H1 (cell line): Measurements from ENCODE around the gene DIP2C. TPM values are rescaled to one million over a fixed set of nuclear protein-coding genes. Genes with fewer than 3 reads are reported as not detected.

Source experiments
- CTCF ChIA-PET: fragments of 300-600 bp; sonication (Branson Sonifier 250); formaldehyde crosslinking; loops from one replicate; lab custom pipeline; 2021; ENCODE audit not compliant: partially characterized antibody; lab: Charles Lee
- POLR2A ChIA-PET: fragments of 300-600 bp; sonication (Branson Sonifier 250); formaldehyde crosslinking; loops from one replicate; lab custom pipeline; 2021; ENCODE audit warnings: inconsistent platforms; ENCODE audit not compliant: partially characterized antibody; lab: Charles Lee
- DNase-seq, 2 experiments: peaks; one replicate each; pipeline versions ENCODE4 v3.0.0 to v3.0.0-alpha.2; 2010 to 2022; ENCODE audit warnings: low spot score in 2 of 2, low read depth in 1 of 2, mixed read lengths in 1 of 2
- FAIRE-seq: peaks from 2 replicates; lab custom pipeline; 2011; peaks lifted over from hg19 to GRCh38; lab: Jason Lieb, UNC
- H2AFZ ChIP-seq: 2 replicates; pipeline ENCODE4 v1.8.1; 2012; ENCODE audit warnings: low read length, inconsistent platforms
- H2AK5ac ChIP-seq: 2 replicates; pipeline ENCODE4 v1.6.1; 2013; ENCODE audit warnings: low read depth, low read length
- H2BK120ac ChIP-seq: replicated peaks from 2 replicates; pipeline ENCODE3; 2013; ENCODE audit warnings: low read depth, low read length, inconsistent platforms
- H2BK12ac ChIP-seq: 2 replicates; pipeline ENCODE4 v1.6.1; 2013; ENCODE audit warnings: low read depth, low read length
- H2BK15ac ChIP-seq: 2 replicates; pipeline ENCODE4 v1.6.1; 2013; ENCODE audit warnings: low read length
- H2BK20ac ChIP-seq: 2 replicates; pipeline ENCODE4 v1.6.1; 2013; ENCODE audit warnings: low read length
- H2BK5ac ChIP-seq: 2 replicates; pipeline ENCODE4 v1.6.1; 2013; ENCODE audit warnings: low read depth, low read length
- H3K14ac ChIP-seq: 2 replicates; pipeline ENCODE4 v1.6.1; 2013; ENCODE audit warnings: inconsistent platforms; ENCODE audit not compliant: insufficient read length
- H3K18ac ChIP-seq: 2 replicates; pipeline ENCODE4 v1.6.1; 2013; ENCODE audit warnings: low read length; ENCODE audit errors: extremely low read depth
- H3K23ac ChIP-seq: 2 replicates; pipeline ENCODE4 v1.6.1; 2013; ENCODE audit warnings: inconsistent platforms; ENCODE audit not compliant: insufficient read length
- H3K23me2 ChIP-seq: 2 replicates; pipeline ENCODE4 v1.6.1; 2013; ENCODE audit warnings: low read depth, low read length
- H3K27ac ChIP-seq: 2 replicates; pipeline ENCODE4 v1.6.1; 2011; ENCODE audit warnings: low read depth, low read length, inconsistent platforms
- H3K27me3 ChIP-seq, 4 experiments: replicated peaks in 1 of 4; 1 replicate in 1 of 4; 2 replicates in 3 of 4; pipeline versions ENCODE4 v1.6.1 to v1.8.1; 2011 to 2013; ENCODE audit warnings: low read length in 3 of 4, mild to moderate bottlenecking in 3 of 4, inconsistent platforms in 2 of 4, mixed read lengths in 2 of 4, moderate library complexity in 1 of 4; ENCODE audit not compliant: control insufficient read depth in 3 of 4, insufficient read depth in 3 of 4; ENCODE audit errors: extremely low read depth in 1 of 4
- H3K36me3 ChIP-seq, 4 experiments: 2 replicates each; pipeline versions ENCODE4 v1.6.1 to v1.8.1; 2011 to 2013; ENCODE audit warnings: mild to moderate bottlenecking in 4 of 4, low read length in 3 of 4, moderate library complexity in 2 of 4, control low read depth in 1 of 4, inconsistent platforms in 1 of 4; ENCODE audit not compliant: insufficient read depth in 4 of 4, control insufficient read depth in 2 of 4
- H3K4ac ChIP-seq: replicated peaks from 2 replicates; pipeline ENCODE3; 2013; ENCODE audit warnings: low read length, low read depth, mixed read lengths, inconsistent platforms; ENCODE audit not compliant: insufficient read length
- H3K4me1 ChIP-seq, 4 experiments: replicated peaks in 1 of 4; 1 replicate in 1 of 4; 2 replicates in 3 of 4; pipeline versions ENCODE4 v1.6.1 to v1.8.1; 2011 to 2013; ENCODE audit warnings: low read length in 3 of 4, inconsistent platforms in 2 of 4, mixed read lengths in 1 of 4; ENCODE audit not compliant: insufficient read depth in 4 of 4, control insufficient read depth in 3 of 4
- H3K4me2 ChIP-seq, 2 experiments: 2 replicates each; pipeline versions ENCODE4 v1.6.1 to v1.8.1; 2011 to 2013; ENCODE audit warnings: low read depth in 2 of 2, low read length in 2 of 2, control low read depth in 1 of 2, inconsistent platforms in 1 of 2, mild to moderate bottlenecking in 1 of 2; ENCODE audit not compliant: insufficient read depth in 1 of 2
- H3K4me3 ChIP-seq, 4 experiments: fragments of 200-600, 300-600 bp in 1 of 4; sonication (generic), shearing (Covaris generic), sonication (Bioruptor Twin) in 1 of 4; 2 replicates each; pipeline versions ENCODE4 v1.5.1 to v1.8.1; 2011 to 2016; ENCODE audit warnings: low read length in 4 of 4, low read depth in 3 of 4, control low read depth in 2 of 4, inconsistent platforms in 2 of 4, mild to moderate bottlenecking in 2 of 4, mixed read lengths in 1 of 4, moderate library complexity in 1 of 4; ENCODE audit not compliant: insufficient read depth in 2 of 4; ENCODE audit errors: extremely low read depth in 1 of 4
- H3K56ac ChIP-seq: replicated peaks from 2 replicates; pipeline ENCODE3; 2013; ENCODE audit warnings: low read depth, mild to moderate bottlenecking, mixed read lengths, low read length, inconsistent platforms; ENCODE audit not compliant: insufficient read length
- H3K79me1 ChIP-seq: 2 replicates; pipeline ENCODE4 v1.6.1; 2013; ENCODE audit warnings: low read depth, low read length, control low read depth
- H3K79me2 ChIP-seq, 2 experiments: 2 replicates each; pipeline versions ENCODE4 v1.6.1 to v1.8.1; 2012 to 2013; ENCODE audit warnings: low read length in 2 of 2, mild to moderate bottlenecking in 2 of 2, inconsistent platforms in 1 of 2; ENCODE audit not compliant: insufficient read depth in 2 of 2, control insufficient read depth in 1 of 2
- H3K9ac ChIP-seq, 4 experiments: replicated peaks in 1 of 4; 1 replicate in 1 of 4; 2 replicates in 3 of 4; pipeline versions ENCODE4 v1.6.1 to v1.8.1; 2011 to 2013; ENCODE audit warnings: low read depth in 3 of 4, low read length in 3 of 4, control low read depth in 2 of 4, mild to moderate bottlenecking in 2 of 4, moderate library complexity in 2 of 4, inconsistent platforms in 1 of 4; ENCODE audit errors: extremely low read depth in 1 of 4
- H3K9me3 ChIP-seq, 2 experiments: 2 replicates each; pipeline versions ENCODE4 v1.6.1 to v1.8.1; 2012 to 2013; ENCODE audit warnings: mild to moderate bottlenecking in 2 of 2, moderate library complexity in 2 of 2, control low read depth in 1 of 2, inconsistent platforms in 1 of 2, low read depth in 1 of 2, low read length in 1 of 2, mixed read lengths in 1 of 2; ENCODE audit not compliant: insufficient read depth in 2 of 2
- H4K20me1 ChIP-seq, 2 experiments: replicated peaks in 1 of 2; 2 replicates each; pipeline versions ENCODE3 to v1.8.1; 2011 to 2013; ENCODE audit warnings: inconsistent platforms in 2 of 2, low read length in 2 of 2, mild to moderate bottlenecking in 1 of 2; ENCODE audit not compliant: insufficient read depth in 2 of 2, control insufficient read depth in 1 of 2
- H4K5ac ChIP-seq: 2 replicates; pipeline ENCODE4 v1.6.1; 2013; ENCODE audit warnings: low read length, low read depth, mixed read lengths, inconsistent platforms; ENCODE audit not compliant: insufficient read length
- H4K8ac ChIP-seq: 2 replicates; pipeline ENCODE4 v1.8.0; 2013; ENCODE audit warnings: mild to moderate bottlenecking, moderate library complexity, low read length, inconsistent platforms; ENCODE audit not compliant: insufficient read depth; ENCODE audit errors: extremely low read depth
- H4K91ac ChIP-seq: replicated peaks from 2 replicates; pipeline ENCODE3; 2013; ENCODE audit warnings: low read length, mixed read lengths, inconsistent platforms; ENCODE audit not compliant: insufficient read length
- CREB1 ChIP-seq: IDR thresholded peaks from 2 replicates; pipeline ENCODE4 v1.6.1; 2012; ENCODE audit warnings: inconsistent platforms
- FOSL1 ChIP-seq: IDR thresholded peaks from 2 replicates; pipeline ENCODE4 v1.6.1; 2011; ENCODE audit warnings: mild to moderate bottlenecking, low read depth, low read length, moderate library complexity; ENCODE audit not compliant: insufficient read depth
- JUN ChIP-seq: IDR thresholded peaks from 2 replicates; pipeline ENCODE4 v1.6.1; 2011; ENCODE audit warnings: low read depth, mild to moderate bottlenecking, improper control_type of control experiment, low read length
- RNF2 ChIP-seq: fragments of 200-900, 300-1000 bp; sonication (generic); IDR thresholded peaks from 2 replicates; pipeline ENCODE4 v1.7.1; 2016; ENCODE audit warnings: borderline replicate concordance, low read depth, mild to moderate bottlenecking, antibody characterized with exemption, low read length; ENCODE audit not compliant: poor library complexity, severe bottlenecking; ENCODE audit errors: missing control alignments
- SIX5 ChIP-seq: IDR thresholded peaks from 2 replicates; pipeline ENCODE4 v1.6.1; 2011; ENCODE audit warnings: mild to moderate bottlenecking, low read depth, low read length
- SRF ChIP-seq: IDR thresholded peaks from 2 replicates; pipeline ENCODE4 v1.6.1; 2011; ENCODE audit warnings: mild to moderate bottlenecking, low read depth, low read length, moderate library complexity
- WGBS, 2 experiments: shearing (Covaris generic) in 1 of 2; methylation state at CpG; one replicate each; pipeline versions ENCODE4 v1.1.6 to v1.1.7; 2013 to 2015; ENCODE audit warnings: low lambda C conversion rate in 2 of 2, mixed read lengths in 2 of 2, inconsistent platforms in 1 of 2, low coverage in 1 of 2, missing lambda C conversion rate in 1 of 2; ENCODE audit not compliant: insufficient replicate concordance in 2 of 2, insufficient coverage in 1 of 2, insufficient read length in 1 of 2; ENCODE audit errors: extremely low coverage in 1 of 2, missing lambda C conversion rate in 1 of 2; 5-methylcytosine and 5-hydroxymethylcytosine counted together
- polyA plus RNA-seq, 7 experiments: library from polyadenylated mRNA; depleted of rRNA in 3 of 7; stranded (reverse) in 5 of 7; unstranded in 2 of 7; fragments of >200 nt in 5 of 7; fragments of 200-250 nt in 2 of 7; gene quantifications; 1 replicate in 5 of 7; 2 replicates in 1 of 7; 4 replicates in 1 of 7; pipeline versions ENCODE4 v1.2.1 to v1.2.3, GENCODE V29; 2011 to 2013; ENCODE audit warnings: missing spikeins in 2 of 7, mixed read lengths in 2 of 7
- total RNA-seq: library from RNA; stranded (reverse); fragmentation: NEBNext Ultra II Directional; extraction: Animal tissue kit (Norgen Biotek cat#: 25700); gene quantifications from 2 replicates; pipeline ENCODE4 v1.2.1, GENCODE V29; 2021
- TF ChIP-seq, protein P1 (sequence below): IDR thresholded peaks from 2 replicates; pipeline ENCODE4 v1.6.1; 2012; ENCODE audit warnings: inconsistent platforms

The DIP2C gene
- total and polyA plus RNA-seq, 2 of the 8 experiments (the other 6 are each of a cell fraction or from before 2014, with no cell fraction given), result 3.8 to 9.3 TPM

DNA sequence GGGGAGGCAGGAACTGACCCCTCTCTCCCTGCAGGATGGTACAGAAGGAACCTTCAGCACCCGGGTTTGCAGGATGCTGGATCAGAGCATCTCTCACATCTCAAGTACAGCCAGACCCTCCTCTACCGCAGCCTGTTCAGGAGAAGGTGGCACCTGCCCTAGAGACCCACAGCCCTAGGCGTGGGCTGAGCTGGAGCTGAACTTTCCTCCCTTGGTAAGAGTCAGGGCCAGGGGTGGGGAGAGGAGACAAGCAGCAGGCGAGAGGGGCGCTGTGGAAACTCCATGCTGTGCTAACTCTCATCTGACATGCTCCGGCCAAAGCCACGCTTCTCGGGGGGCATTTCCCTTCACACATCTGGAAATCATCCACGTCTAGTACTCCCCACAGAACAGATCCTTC, 154.4 kb downstream of the DIP2C start:
- Histone ChIP-seq H3K79me2 (no peaks in the 10 kb centered on the region; a peak in 1 of 4 replicates), H3K36me3 (no peaks in the 10 kb centered on the region), H4K5ac (no peak overlapping the region), H3K27me3 (no peaks in the 10 kb centered on the region), H3K79me1 (peaks cover 6% of the 10 kb centered on the region), H3K23ac (no peak overlapping the region), H3K9ac (no peak overlapping the region), H3K18ac (no peak overlapping the region), H2AFZ (no peak overlapping the region), H2BK20ac (no peak overlapping the region), H3K27ac (no peak overlapping the region), H2BK12ac (no peak overlapping the region), H4K20me1 (peaks cover 2 to 5% of the 10 kb centered on the region in 2 experiments), H4K8ac (no peak overlapping the region), H3K9me3 (no peaks in the 10 kb centered on the region), H3K4me3 (no peak overlapping the region), H2BK5ac (no peak overlapping the region), H3K4me1 (peaks cover 0 to 2% (median 0%) of the 10 kb centered on the region in 4 experiments; a peak in 1 of 7 replicates), H2AK5ac (no peak overlapping the region), H2BK120ac (no peak overlapping the region), H3K4me2 (no peak overlapping the region), H3K4ac (no peak overlapping the region), H3K23me2 (peaks cover 2% of the 10 kb centered on the region; the same call in 1 of the 2 replicates), H3K14ac (no peak overlapping the region), H3K56ac (no peak overlapping the region), H4K91ac (no peak overlapping the region), H2BK15ac (no peak overlapping the region)
- DNase-seq, result no peak
- ChIA-PET POLR2A (no interaction called here), CTCF (no interaction called here)
- 85% methylated on average over 9 of the region's 9 CpGs; no CpG with 5 or more reads in 1 of the 2 experiments for WGBS, 2 experiments
- no peak for FAIRE-seq
- TF ChIP-seq SIX5, result no peak
- TF ChIP-seq CREB1, result no peak
- no peak for TF ChIP-seq FOSL1
- no peak for TF ChIP-seq SRF
- TF ChIP-seq JUN, result no peak
- no peak for TF ChIP-seq RNF2
- TF ChIP-seq, protein P1, sequence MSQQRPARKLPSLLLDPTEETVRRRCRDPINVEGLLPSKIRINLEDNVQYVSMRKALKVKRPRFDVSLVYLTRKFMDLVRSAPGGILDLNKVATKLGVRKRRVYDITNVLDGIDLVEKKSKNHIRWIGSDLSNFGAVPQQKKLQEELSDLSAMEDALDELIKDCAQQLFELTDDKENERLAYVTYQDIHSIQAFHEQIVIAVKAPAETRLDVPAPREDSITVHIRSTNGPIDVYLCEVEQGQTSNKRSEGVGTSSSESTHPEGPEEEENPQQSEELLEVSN, result no peak
